SHP77 (cell line): ENCODE results near the gene PPRC1.

Experiments
- DNase-seq, 2 experiments: peaks; one replicate each; lab custom pipeline; 2025; lab: John Stamatoyannopoulos, UW

The PPRC1 gene

GRCh38 chr10:102146971-102147428, 14.2 kb downstream of the PPRC1 start:
- DNase-seq: no peak

GRCh38 chr10:102147561-102147960, 14.7 kb downstream of the PPRC1 start:
- DNase-seq: no peak

GRCh38 chr10:102148275-102148674, 15.4 kb downstream of the PPRC1 start:
- no peak for DNase-seq

GRCh38 chr10:102150970-102151773, 18.3 kb downstream of the PPRC1 start:
- DNase-seq: no peak

GRCh38 chr10:102151774-102152544, 19.1 kb downstream of the PPRC1 start, which contains the start of gene NOLC1:
Gene NOLC1 (plus strand): TSS chr10:102152389. CDS start chr10:102152411, 22 bp downstream.
- DNase-seq: peak; percentile 97

- no peak for DNase-seq
Observed at GRCh38 chr10:102152545-102152890, 19.7 kb downstream of the PPRC1 start.

GRCh38 chr10:102153093-102153620, 20.3 kb downstream of the PPRC1 start:
- no peak for DNase-seq

GRCh38 chr10:102154466-102155116, 21.8 kb downstream of the PPRC1 start:
- no peak for DNase-seq

GRCh38 chr10:102157224-102157623, 24.4 kb downstream of the PPRC1 start:
- DNase-seq: peak; percentile 58 to 62

GRCh38 chr10:102159051-102159597, 26.3 kb downstream of the PPRC1 start:
- no peak for DNase-seq

GRCh38 chr10:102159831-102160230, 27.0 kb downstream of the PPRC1 start:
- DNase-seq: no peak

GRCh38 chr10:102163342-102163989, 30.6 kb downstream of the PPRC1 start:
- DNase-seq: no peak

- DNase-seq: no peak
Observed at GRCh38 chr10:102167861-102168260, 35.0 kb downstream of the PPRC1 start.

GRCh38 chr10:102170602-102171001, 37.8 kb downstream of the PPRC1 start:
- no peak for DNase-seq

GRCh38 chr10:102172288-102172687, 39.4 kb downstream of the PPRC1 start:
- no peak for DNase-seq

GRCh38 chr10:102175415-102175814, 42.6 kb downstream of the PPRC1 start:
- no peak for DNase-seq

GRCh38 chr10:102184606-102185005, 51.8 kb downstream of the PPRC1 start:
- no peak for DNase-seq

GRCh38 chr10:102185272-102185671, 52.4 kb downstream of the PPRC1 start:
- DNase-seq: no peak

GRCh38 chr10:102185811-102186527, 53.1 kb downstream of the PPRC1 start:
- DNase-seq: no peak

GRCh38 chr10:102188298-102188940, 55.6 kb downstream of the PPRC1 start:
- DNase-seq: no peak
